GM19455 (cell line): ENCODE measurements around the gene ANKRD39.

Experiments used
- ATAC-seq: cut with Tn5 transposase; IDR thresholded peaks from one replicate; pipeline ENCODE4 v1.9.1; 2021; ENCODE audit not compliant: unreplicated experiment

The ANKRD39 gene

GRCh38 chr2:96831679-96832078, 26.1 kb downstream of the ANKRD39 start:
- no peak for ATAC-seq

- ATAC-seq = no peak
These were observed 27.7 kb downstream of the ANKRD39 start for GRCh38 chr2:96830044-96830562.

GRCh38 chr2:96828874-96829273, 28.9 kb downstream of the ANKRD39 start:
- ATAC-seq = no peak

GRCh38 chr2:96828436-96828835, 29.4 kb downstream of the ANKRD39 start:
- ATAC-seq = no peak

GRCh38 chr2:96826546-96827278, 31.1 kb downstream of the ANKRD39 start:
- no peak for ATAC-seq

- no peak for ATAC-seq
These were observed 32.8 kb downstream of the ANKRD39 start for GRCh38 chr2:96825057-96825456.

- ATAC-seq = no peak
These were observed 33.5 kb downstream of the ANKRD39 start for GRCh38 chr2:96824079-96824870.

GRCh38 chr2:96823198-96823597, 34.6 kb downstream of the ANKRD39 start:
- ATAC-seq = no peak

GRCh38 chr2:96822786-96823185, 35.0 kb downstream of the ANKRD39 start:
- ATAC-seq = no peak

GRCh38 chr2:96821113-96821675, 36.6 kb downstream of the ANKRD39 start:
- ATAC-seq = no peak

GRCh38 chr2:96819876-96820511, 37.8 kb downstream of the ANKRD39 start:
- ATAC-seq = no peak

GRCh38 chr2:96819128-96819875, 38.5 kb downstream of the ANKRD39 start:
- no peak for ATAC-seq

GRCh38 chr2:96817882-96818281, 39.9 kb downstream of the ANKRD39 start:
- no peak for ATAC-seq

- no peak for ATAC-seq
These were observed 40.7 kb downstream of the ANKRD39 start for GRCh38 chr2:96816836-96817702.

GRCh38 chr2:96816127-96816835, 41.5 kb downstream of the ANKRD39 start, which contains the start of gene CNNM3:
Gene CNNM3, plus strand, starts transcription at chr2:96816268. Its CDS starts 10 bp downstream, at chr2:96816278.
- ATAC-seq = peak; percentile 86

- peak; percentile 13 for ATAC-seq
These were observed 42.3 kb downstream of the ANKRD39 start for GRCh38 chr2:96815326-96816126.

- ATAC-seq = no peak
These were observed 44.2 kb downstream of the ANKRD39 start for GRCh38 chr2:96813656-96814055.

- no peak for ATAC-seq
These were observed 45.9 kb downstream of the ANKRD39 start for GRCh38 chr2:96811917-96812316.
